Measurements from ENCODE around the gene SCFD1.

The SCFD1 gene

DNA sequence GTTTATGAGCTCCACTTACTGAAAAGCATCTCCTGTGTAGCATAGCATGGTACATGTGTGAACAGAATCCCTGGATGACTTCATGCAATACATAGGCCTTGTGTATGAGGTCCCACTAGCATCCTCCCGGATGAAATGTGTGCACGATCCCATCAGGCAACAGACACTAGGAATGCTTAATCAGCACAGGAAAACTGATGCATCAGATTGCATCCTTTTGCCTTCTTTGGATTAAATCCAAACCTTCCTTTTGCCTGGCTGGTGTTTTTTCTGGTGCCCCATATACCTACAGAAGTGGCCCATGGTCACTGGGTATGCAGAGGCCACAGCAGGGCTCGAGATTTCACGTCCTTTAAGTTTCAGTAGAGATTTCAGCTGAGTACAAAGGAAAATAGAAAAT lies 131.3 kb downstream of the SCFD1 start:
- DNase-seq (ENCODE audit: low read depth in 2 of 3, low spot score in 2 of 3), result no peak

DNA sequence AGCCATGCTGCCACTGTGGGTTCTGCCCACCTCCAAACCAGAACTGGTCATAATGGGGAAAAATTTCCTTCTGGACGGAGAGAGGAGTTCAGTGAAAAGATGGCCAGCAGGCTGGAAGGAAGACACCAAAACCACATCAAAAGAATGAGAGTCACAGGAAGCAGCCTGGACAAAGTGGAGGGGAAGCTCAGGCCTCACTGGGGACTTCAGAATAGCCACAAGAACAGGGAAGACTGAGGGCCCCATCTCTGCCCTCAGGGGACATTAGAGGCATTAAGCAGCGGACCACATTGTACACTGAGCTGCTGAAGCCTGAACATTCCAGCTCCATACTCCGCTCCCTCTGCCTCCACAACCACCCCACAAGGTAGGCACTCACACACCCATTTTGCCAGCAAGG lies 132.7 kb downstream of the SCFD1 start:
- DNase-seq (ENCODE audit: low read depth in 2 of 3, low spot score in 2 of 3), result no peak

DNA sequence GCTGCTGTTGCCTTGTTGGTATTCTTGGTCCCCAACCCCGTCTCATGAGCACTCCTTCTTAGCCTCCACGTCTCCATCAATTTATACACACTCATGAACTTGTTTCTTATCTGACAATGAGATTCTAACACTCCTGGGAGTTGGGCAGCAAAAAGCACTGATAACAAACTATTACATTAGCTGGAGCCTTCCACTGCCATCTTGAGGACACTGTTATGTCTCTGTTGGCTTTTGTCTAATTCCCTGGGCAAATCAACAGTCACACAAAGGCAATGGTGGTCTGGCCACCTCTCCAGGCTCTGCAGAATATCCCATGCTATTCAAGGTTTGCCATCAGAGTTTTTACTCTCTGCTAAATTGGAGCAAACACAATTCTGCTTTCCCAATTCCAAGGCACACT lies 134.5 kb downstream of the SCFD1 start:
- no peak for DNase-seq (ENCODE audit: low read depth in 2 of 3, low spot score in 2 of 3)

DNA sequence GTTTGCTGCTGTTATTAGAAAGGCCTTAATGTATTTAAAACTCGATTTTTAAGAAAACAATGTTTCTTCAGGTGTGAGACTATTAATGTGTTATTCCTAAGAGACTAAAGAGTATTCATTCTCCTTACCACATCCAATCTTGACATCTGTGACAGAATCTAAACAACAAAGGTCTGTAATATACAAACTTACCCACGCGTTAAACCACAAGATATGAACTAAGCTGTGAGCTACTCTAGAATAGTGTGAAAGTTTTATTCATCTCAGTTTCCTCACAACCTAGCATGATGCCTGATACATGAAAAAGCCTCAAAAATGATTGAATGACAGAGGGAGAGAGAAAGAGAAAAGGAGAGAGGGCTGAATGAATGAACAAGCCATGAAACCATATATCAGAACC lies 135.0 kb downstream of the SCFD1 start:
- no peak for DNase-seq (ENCODE audit: low read depth in 2 of 3, low spot score in 2 of 3)

DNA sequence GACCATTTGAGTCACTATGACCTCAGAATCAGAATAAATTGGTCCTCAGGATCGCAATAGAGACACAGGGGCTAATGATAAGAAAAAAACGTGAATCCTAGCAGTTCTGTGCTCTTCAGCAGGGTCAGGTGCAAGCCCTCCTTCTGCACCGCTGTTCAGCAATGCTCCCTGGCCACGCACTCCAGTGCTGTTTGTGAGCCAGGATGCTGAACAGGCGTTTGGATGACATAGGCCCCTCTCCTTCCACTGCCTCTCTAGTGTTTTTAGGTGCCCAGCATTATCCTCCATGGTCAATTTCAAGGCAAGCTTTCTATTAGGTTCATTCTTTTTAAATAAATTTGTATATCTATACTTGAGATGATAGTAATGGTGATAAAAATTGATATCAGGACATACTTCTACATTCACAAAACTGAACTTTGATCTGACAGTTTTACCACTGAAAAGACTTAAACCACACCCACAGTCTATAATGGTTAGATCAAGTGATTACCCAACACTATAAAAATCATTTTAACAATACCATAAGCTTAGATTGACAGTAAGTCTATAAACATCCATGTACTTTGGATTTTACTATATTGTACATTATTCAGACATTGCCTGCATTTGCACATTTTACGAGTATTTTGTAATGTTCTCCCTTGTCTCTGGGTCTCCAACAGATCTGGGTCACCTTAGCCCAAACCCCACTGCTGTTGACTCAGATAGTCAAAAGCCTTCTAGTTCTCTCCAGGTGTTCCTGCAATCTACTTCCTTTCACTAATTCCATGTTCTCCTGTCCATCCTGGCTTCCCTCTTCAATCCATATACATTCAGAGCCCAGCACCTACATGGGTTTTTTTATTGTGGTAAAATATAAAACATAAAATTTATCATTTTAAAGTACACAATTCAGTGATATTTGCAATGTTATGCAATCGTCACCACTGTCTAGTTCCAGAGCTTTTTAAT lies 137.3 kb downstream of the SCFD1 start:
- no peak for DNase-seq (ENCODE audit: low read depth in 2 of 3, low spot score in 2 of 3)

DNA sequence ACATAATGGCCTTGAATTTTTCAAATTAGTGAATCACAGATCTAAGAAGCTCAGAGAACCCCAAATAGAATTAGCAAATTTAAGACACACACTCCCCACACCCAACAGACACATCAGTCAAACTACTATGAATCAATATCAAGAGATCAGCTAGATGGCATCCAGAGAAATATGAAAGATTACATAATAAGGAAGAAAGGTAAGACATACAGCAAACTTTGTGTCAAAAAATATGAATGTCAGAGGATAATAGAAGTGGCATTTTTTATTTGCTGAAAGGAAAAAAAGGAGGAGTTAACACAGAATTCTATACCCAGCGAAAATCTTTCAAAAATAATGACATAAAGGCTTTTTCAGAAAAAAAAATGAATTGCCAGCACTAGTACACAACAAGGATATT lies 141.8 kb downstream of the SCFD1 start:
- DNase-seq (ENCODE audit: low read depth in 2 of 3, low spot score in 2 of 3), result no peak

DNA sequence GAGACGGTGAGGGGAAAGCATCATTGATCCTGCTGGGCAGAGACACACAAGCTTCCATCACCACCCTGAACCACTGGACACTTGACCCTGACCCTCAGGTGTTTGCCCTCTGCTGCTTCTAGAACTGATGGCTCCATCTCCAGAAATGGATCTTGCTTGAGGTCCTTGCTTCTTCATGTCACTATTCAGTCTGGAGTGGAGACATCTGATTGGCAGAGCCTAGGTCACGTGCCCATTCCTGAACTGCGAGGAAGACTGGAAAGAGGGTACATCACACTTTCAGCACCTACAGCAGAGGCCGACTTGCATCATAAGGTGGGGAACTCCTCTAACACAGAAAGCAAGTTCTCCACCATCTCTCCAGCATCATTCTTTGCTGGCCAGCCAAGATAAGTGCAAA lies 145.5 kb downstream of the SCFD1 start:
- no peak for DNase-seq (ENCODE audit: low read depth in 2 of 3, low spot score in 2 of 3)

DNA sequence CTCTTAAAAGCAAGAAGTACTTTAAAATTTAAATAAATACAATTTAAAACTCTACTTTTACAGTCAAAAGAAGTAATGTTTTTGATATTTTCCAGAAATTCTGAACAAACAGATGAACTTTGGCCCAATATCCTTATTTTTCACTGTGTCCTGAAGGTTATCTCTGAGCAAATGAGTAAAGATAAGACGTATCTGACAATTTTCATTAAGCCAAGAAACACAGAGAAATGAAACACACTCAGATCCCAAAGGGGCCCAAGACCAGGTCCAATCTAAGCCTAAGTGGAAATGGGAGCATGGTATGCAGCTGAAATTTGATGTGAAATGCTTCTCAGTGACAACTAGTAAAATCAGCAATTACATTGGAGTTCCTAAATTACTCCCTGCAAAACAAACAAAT lies 146.7 kb downstream of the SCFD1 start:
- no peak for DNase-seq (ENCODE audit: low read depth in 2 of 3, low spot score in 2 of 3)

DNA sequence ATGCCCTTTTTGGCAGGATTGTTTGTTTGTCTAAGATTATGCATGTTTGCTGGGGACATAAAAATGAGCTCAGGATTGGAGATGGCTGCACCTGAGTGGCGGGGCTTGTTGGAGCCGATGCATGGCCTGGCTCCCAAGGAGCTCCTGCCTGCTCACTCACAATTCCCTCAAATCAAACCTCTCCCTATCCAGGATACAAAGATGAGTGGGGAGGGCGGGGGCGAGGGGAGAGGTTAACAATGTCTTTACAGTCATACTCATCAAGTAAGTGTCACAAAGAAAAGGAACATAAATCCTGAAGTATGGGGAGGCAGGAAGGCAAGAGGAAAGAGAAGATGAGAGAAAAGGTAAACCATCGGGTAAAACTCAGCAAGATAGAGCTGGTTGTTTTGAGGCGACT lies 148.3 kb downstream of the SCFD1 start:
- no peak for DNase-seq (ENCODE audit: low read depth in 2 of 3, low spot score in 2 of 3)

DNA sequence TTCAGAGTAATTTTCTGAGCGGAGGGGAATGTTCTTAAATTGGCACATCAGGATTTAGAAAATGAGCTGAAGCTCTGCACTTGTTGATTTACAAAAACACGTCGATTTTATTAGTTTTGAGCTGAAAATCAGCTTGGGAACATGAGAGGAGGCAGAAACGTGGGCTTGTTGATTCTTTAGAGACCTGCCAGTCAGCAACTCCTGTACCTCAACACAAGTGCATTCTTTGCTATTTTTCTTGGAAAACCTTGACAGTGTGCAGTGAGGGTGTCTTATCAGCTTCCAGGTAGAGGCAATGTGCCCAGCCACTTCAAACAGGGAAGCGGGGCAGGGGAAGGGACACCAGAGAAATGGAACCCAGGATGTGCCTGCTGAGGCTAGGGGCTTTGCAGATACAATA lies 149.5 kb downstream of the SCFD1 start:
- no peak for DNase-seq (ENCODE audit: low read depth in 2 of 3, low spot score in 2 of 3)

DNA sequence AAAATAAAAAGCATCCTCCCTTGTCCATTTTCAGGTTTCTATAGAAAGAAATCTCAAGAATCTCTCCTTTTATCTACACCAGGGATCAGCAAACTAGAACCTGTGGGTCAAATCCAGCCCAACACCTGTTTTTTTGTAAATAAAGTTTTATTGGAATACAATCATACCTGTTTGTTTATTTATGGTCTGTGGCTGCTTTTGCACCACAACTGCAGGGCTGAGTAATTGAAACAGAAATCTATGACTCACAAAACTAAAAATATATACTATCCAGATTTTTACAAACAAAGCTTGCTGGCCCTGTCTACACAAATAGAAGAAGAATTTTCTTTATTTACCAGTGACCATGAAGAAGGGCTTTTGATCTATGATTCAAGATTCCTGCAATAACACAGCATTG lies 157.1 kb downstream of the SCFD1 start:
- DNase-seq (ENCODE audit: low read depth in 2 of 3, low spot score in 2 of 3), result no peak

Data from activated CD8-positive, alpha-beta memory T cell treated with anti-CD3 and anti-CD28 coated beads for 48 hours (primary cell).